ENCODE measurements around the gene CFAP54.

- TF ChIP-seq EP300 (conservative IDR thresholded peaks at IDR 0.05; ENCODE audit: poor library complexity, severe bottlenecking) (no peak), TAF1 (IDR thresholded peaks at IDR 0.05; ENCODE audit: low read depth) (no peak), EZH2 (IDR thresholded peaks at IDR 0.05; ENCODE audit: borderline replicate concordance, insufficient read depth, low read length, poor library complexity, severe bottlenecking) (no peak), POLR2AphosphoS5 (IDR thresholded peaks at IDR 0.05) (no peak), MXI1 (conservative IDR thresholded peaks at IDR 0.05; ENCODE audit: poor library complexity, severe bottlenecking) (no peak), SMC3 (conservative IDR thresholded peaks at IDR 0.05; ENCODE audit: poor library complexity) (no peak), RAD21 (conservative IDR thresholded peaks at IDR 0.05) (no peak)
- TF ChIP-seq, protein P1, sequence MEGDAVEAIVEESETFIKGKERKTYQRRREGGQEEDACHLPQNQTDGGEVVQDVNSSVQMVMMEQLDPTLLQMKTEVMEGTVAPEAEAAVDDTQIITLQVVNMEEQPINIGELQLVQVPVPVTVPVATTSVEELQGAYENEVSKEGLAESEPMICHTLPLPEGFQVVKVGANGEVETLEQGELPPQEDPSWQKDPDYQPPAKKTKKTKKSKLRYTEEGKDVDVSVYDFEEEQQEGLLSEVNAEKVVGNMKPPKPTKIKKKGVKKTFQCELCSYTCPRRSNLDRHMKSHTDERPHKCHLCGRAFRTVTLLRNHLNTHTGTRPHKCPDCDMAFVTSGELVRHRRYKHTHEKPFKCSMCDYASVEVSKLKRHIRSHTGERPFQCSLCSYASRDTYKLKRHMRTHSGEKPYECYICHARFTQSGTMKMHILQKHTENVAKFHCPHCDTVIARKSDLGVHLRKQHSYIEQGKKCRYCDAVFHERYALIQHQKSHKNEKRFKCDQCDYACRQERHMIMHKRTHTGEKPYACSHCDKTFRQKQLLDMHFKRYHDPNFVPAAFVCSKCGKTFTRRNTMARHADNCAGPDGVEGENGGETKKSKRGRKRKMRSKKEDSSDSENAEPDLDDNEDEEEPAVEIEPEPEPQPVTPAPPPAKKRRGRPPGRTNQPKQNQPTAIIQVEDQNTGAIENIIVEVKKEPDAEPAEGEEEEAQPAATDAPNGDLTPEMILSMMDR (IDR thresholded peaks at IDR 0.05; ENCODE audit: poor library complexity, severe bottlenecking), result no peak
- TF ChIP-seq, protein P2, sequence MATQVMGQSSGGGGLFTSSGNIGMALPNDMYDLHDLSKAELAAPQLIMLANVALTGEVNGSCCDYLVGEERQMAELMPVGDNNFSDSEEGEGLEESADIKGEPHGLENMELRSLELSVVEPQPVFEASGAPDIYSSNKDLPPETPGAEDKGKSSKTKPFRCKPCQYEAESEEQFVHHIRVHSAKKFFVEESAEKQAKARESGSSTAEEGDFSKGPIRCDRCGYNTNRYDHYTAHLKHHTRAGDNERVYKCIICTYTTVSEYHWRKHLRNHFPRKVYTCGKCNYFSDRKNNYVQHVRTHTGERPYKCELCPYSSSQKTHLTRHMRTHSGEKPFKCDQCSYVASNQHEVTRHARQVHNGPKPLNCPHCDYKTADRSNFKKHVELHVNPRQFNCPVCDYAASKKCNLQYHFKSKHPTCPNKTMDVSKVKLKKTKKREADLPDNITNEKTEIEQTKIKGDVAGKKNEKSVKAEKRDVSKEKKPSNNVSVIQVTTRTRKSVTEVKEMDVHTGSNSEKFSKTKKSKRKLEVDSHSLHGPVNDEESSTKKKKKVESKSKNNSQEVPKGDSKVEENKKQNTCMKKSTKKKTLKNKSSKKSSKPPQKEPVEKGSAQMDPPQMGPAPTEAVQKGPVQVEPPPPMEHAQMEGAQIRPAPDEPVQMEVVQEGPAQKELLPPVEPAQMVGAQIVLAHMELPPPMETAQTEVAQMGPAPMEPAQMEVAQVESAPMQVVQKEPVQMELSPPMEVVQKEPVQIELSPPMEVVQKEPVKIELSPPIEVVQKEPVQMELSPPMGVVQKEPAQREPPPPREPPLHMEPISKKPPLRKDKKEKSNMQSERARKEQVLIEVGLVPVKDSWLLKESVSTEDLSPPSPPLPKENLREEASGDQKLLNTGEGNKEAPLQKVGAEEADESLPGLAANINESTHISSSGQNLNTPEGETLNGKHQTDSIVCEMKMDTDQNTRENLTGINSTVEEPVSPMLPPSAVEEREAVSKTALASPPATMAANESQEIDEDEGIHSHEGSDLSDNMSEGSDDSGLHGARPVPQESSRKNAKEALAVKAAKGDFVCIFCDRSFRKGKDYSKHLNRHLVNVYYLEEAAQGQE (IDR thresholded peaks at IDR 0.05; ENCODE audit: borderline replicate concordance), result no peak
Observed at GRCh38 chr12:96902076-96902475, 412.7 kb downstream of the CFAP54 start.

Measured in neural cell (in vitro differentiated cells).